ENCODE data around the gene TMEM151B. TPM values are rescaled to one million over a fixed set of nuclear protein-coding genes. Genes with fewer than 3 reads are reported as not detected.

Gene TMEM151B
- total and polyA plus RNA-seq, 2 of the 13 experiments (the other 11 are each of a cell fraction or from before 2014, with no cell fraction given) = not detected

GRCh38 chr6:44234101-44235025 is 35.9 kb upstream of the TMEM151B start (continued):
- TF ChIP-seq ZNF30 (CRISPR knock-in tag; IDR thresholded peaks at IDR 0.05) = 0 out of 2 replicates have a peak, but pooled peaks have one; percentile 34
- TF ChIP-seq RAD21 (CRISPR knock-in tag; IDR thresholded peaks at IDR 0.05) = peak; percentile 98
- no peak for TF ChIP-seq SOX13 (IDR thresholded peaks at IDR 0.05)
- peak in 1 of 2 experiments; percentile 32; a peak in 1 of 4 replicates for TF ChIP-seq SOX13 (CRISPR knock-in tag; conservative IDR thresholded peaks at IDR 0.05 in 1 of 2, IDR thresholded peaks at IDR 0.05 in 1 of 2)
- TF ChIP-seq HNF4G (IDR thresholded peaks at IDR 0.05; ENCODE audit: borderline replicate concordance, low read depth, low read length) = peak; percentile 77
- peak; percentile 85 for TF ChIP-seq HNF4G (CRISPR knock-in tag; IDR thresholded peaks at IDR 0.05; ENCODE audit: borderline replicate concordance, low read depth)
- TF ChIP-seq, protein P1, sequence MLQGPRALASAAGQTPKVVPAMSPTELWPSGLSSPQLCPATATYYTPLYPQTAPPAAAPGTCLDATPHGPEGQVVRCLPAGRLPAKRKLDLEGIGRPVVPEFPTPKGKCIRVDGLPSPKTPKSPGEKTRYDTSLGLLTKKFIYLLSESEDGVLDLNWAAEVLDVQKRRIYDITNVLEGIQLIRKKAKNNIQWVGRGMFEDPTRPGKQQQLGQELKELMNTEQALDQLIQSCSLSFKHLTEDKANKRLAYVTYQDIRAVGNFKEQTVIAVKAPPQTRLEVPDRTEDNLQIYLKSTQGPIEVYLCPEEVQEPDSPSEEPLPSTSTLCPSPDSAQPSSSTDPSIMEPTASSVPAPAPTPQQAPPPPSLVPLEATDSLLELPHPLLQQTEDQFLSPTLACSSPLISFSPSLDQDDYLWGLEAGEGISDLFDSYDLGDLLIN (CRISPR knock-in tag; IDR thresholded peaks at IDR 0.05; ENCODE audit: borderline replicate concordance) = no peak
- peak; percentile 92 for TF ChIP-seq KDM3A (CRISPR knock-in tag; IDR thresholded peaks at IDR 0.05; ENCODE audit: low read depth)
- TF ChIP-seq ZNF768 (CRISPR knock-in tag; IDR thresholded peaks at IDR 0.05) = peak; percentile 60; the same call in 1 of the 2 replicates
- TF ChIP-seq MED1 (CRISPR knock-in tag; IDR thresholded peaks at IDR 0.05) = peak; percentile 65
- TF ChIP-seq, protein P2, sequence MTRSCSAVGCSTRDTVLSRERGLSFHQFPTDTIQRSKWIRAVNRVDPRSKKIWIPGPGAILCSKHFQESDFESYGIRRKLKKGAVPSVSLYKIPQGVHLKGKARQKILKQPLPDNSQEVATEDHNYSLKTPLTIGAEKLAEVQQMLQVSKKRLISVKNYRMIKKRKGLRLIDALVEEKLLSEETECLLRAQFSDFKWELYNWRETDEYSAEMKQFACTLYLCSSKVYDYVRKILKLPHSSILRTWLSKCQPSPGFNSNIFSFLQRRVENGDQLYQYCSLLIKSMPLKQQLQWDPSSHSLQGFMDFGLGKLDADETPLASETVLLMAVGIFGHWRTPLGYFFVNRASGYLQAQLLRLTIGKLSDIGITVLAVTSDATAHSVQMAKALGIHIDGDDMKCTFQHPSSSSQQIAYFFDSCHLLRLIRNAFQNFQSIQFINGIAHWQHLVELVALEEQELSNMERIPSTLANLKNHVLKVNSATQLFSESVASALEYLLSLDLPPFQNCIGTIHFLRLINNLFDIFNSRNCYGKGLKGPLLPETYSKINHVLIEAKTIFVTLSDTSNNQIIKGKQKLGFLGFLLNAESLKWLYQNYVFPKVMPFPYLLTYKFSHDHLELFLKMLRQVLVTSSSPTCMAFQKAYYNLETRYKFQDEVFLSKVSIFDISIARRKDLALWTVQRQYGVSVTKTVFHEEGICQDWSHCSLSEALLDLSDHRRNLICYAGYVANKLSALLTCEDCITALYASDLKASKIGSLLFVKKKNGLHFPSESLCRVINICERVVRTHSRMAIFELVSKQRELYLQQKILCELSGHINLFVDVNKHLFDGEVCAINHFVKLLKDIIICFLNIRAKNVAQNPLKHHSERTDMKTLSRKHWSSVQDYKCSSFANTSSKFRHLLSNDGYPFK (CRISPR knock-in tag; IDR thresholded peaks at IDR 0.05; ENCODE audit: borderline replicate concordance) = peak; percentile 49; the same call in 1 of the 2 replicates
- 0 out of 2 replicates have a peak, but pooled peaks have one; percentile 31 for TF ChIP-seq ZNF607 (CRISPR knock-in tag; IDR thresholded peaks at IDR 0.05; ENCODE audit: borderline replicate concordance)
- 0 out of 2 replicates have a peak, but pooled peaks have one; percentile 25 for TF ChIP-seq BCL6 (CRISPR knock-in tag; IDR thresholded peaks at IDR 0.05)
- TF ChIP-seq, protein P3, sequence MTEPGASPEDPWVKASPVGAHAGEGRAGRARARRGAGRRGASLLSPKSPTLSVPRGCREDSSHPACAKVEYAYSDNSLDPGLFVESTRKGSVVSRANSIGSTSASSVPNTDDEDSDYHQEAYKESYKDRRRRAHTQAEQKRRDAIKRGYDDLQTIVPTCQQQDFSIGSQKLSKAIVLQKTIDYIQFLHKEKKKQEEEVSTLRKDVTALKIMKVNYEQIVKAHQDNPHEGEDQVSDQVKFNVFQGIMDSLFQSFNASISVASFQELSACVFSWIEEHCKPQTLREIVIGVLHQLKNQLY (CRISPR knock-in tag; IDR thresholded peaks at IDR 0.05) = no peak
- TF ChIP-seq PRDM4 (CRISPR knock-in tag; IDR thresholded peaks at IDR 0.05; ENCODE audit: borderline replicate concordance) = no peak
- no peak for TF ChIP-seq ZXDC (CRISPR knock-in tag; IDR thresholded peaks at IDR 0.05)

Data from HepG2 (cell line).